Right cardiac atrium (tissue), 5 donors: ENCODE results near the gene ANKRD6. TPM values are rescaled to one million over a fixed set of nuclear protein-coding genes. Genes with fewer than 3 reads are reported as not detected.

Source experiments
- ATAC-seq, 2 donors: fragments of 200-7000 bp; cut with Tn5 transposase; one replicate each; pipeline versions ENCODE4 v1.8.0 to v1.9.1; 2020; ENCODE audit warnings: moderate library complexity in 2 of 2, mild to moderate bottlenecking in 1 of 2
- DNase-seq, 3 donors: peaks; one replicate each; pipeline ENCODE4 v3.0.0-alpha.2; 2020
- H3K27ac ChIP-seq: one replicate; pipeline ENCODE4 v1.5.1; 2013; ENCODE audit warnings: mild to moderate bottlenecking, low read length, control low read depth, moderate library complexity
- H3K27me3 ChIP-seq: one replicate; pipeline ENCODE4 v1.6.1; 2013; ENCODE audit not compliant: control insufficient read depth, insufficient read depth
- H3K4me1 ChIP-seq: one replicate; pipeline ENCODE4 v1.6.1; 2013; ENCODE audit warnings: low read length; ENCODE audit not compliant: control insufficient read depth, insufficient read depth
- H3K4me3 ChIP-seq: one replicate; pipeline ENCODE4 v1.5.1; 2013; ENCODE audit warnings: low read length, control low read depth
- H3K9me3 ChIP-seq: one replicate; pipeline ENCODE4 v1.6.1; 2013; ENCODE audit warnings: low read length; ENCODE audit not compliant: control insufficient read depth
- WGBS: extraction: QIAGEN DNeasy Blood & Tissue Kit; methylation state at CpG from one replicate; pipeline ENCODE4 v1.1.7; 2013; 5-methylcytosine and 5-hydroxymethylcytosine counted together
- intact Hi-C, 4 donors: fragments of 100-400 bp; cut with DNase I; formaldehyde crosslinking; loops; one replicate each; pipeline versions ENCODE4 v1.11.0 to v1.14.0; 2022 to 2023
- polyA plus RNA-seq: library from polyadenylated mRNA; stranded (reverse); fragments of 200-250 nt; gene quantifications from one replicate; pipeline ENCODE4 v1.2.3, GENCODE V29; 2013
- total RNA-seq, 4 donors: library from RNA; stranded (reverse); fragmentation: NEBNext Ultra II Directional; extraction: Animal tissue kit (Norgen Biotek cat#: 25700); gene quantifications; one replicate each; pipeline ENCODE4 v1.2.1, GENCODE V29; 2021
- donor health status: healthy with polysubstance abuse.
- donor health status: DM: no; HTN: yes; CAD: no.
- donor health status: DM: no; HTN: no; CAD: no.
- donor health status: DM: no; HTN: yes; CAD: no; lungs with severe emphysema.
- donor health status: DM: yes; HTN: yes; CAD: no.

Gene ANKRD6
- total and polyA plus RNA-seq, 5 donors: 6.7 to 22.8 (median 19.8) TPM

- Histone ChIP-seq H3K4me3 (no peak overlapping the region), H3K4me1 (peaks cover 3% of the 10 kb centered on the region), H3K27ac (no peak overlapping the region), H3K9me3 (no peaks in the 10 kb centered on the region), H3K27me3 (no peaks in the 10 kb centered on the region)
- intact Hi-C loops: loop anchor here in 1 of 4 donors (10.0 kb wide), 1 partner anchor 64 kb away; no protein-coding TSS in a partner anchor
- 68% methylated on average over 7 of the region's 7 CpGs for WGBS
- ATAC-seq: no peak
- DNase-seq: no peak
Observed at GRCh38 chr6:89680551-89680950, 247.6 kb downstream of the ANKRD6 start.

- intact Hi-C loops: loop anchor here in 1 of 4 donors (10.0 kb wide), 1 partner anchor 63 kb away; no protein-coding TSS in a partner anchor
- DNase-seq: no peak
- H3K9me3 ChIP-seq: no peaks in the 10 kb centered on the region
- H3K27ac ChIP-seq: no peak overlapping the region
- H3K27me3 ChIP-seq: no peaks in the 10 kb centered on the region
- WGBS: 96% methylated on average over 10 of the region's 10 CpGs
- no peak for ATAC-seq
- H3K4me1 ChIP-seq: peaks cover 3% of the 10 kb centered on the region
- no peak overlapping the region for H3K4me3 ChIP-seq
Observed at GRCh38 chr6:89681983-89682564, 249.1 kb downstream of the ANKRD6 start.

- DNase-seq (no peak), ATAC-seq (no peak)
- Histone ChIP-seq H3K4me3 (no peak overlapping the region), H3K9me3 (no peaks in the 10 kb centered on the region), H3K4me1 (peaks cover 3% of the 10 kb centered on the region), H3K27me3 (no peaks in the 10 kb centered on the region), H3K27ac (no peak overlapping the region)
- intact Hi-C loops: loop anchor here in 1 of 4 donors (10.0 kb wide), 1 partner anchor 62 kb away; no protein-coding TSS in a partner anchor
- 89% methylated on average over 1 of the region's 1 CpG for WGBS
Observed at GRCh38 chr6:89682991-89683390, 250.0 kb downstream of the ANKRD6 start.

Other genes starting within 250 kb of the ANKRD6 start
- not detected for gene GABRR1, start 215.8 kb upstream of the ANKRD6 start, total RNA-seq
- gene GABRR1, start 215.8 kb upstream of the ANKRD6 start, polyA plus RNA-seq: not detected
- under 1 TPM; 0.26 to 0.81 (median 0.38) TPM for gene GABRR2, start 117.9 kb upstream of the ANKRD6 start, total RNA-seq
- 0.38 TPM for gene GABRR2, start 117.9 kb upstream of the ANKRD6 start, polyA plus RNA-seq
- 10 to 100 TPM; 13.8 to 23.6 (median 15.9) TPM for gene UBE2J1, start 80.4 kb upstream of the ANKRD6 start, total RNA-seq
- gene UBE2J1, start 80.4 kb upstream of the ANKRD6 start, polyA plus RNA-seq: 12.0 TPM
- 100 to 1,000 TPM in 3 of 4 donors, 10 to 100 TPM in 1; 92.2 to 154 (median 126) TPM for gene RRAGD, start 20.9 kb upstream of the ANKRD6 start, total RNA-seq
- 57.2 TPM for gene RRAGD, start 20.9 kb upstream of the ANKRD6 start, polyA plus RNA-seq
- 10 to 100 TPM; 38.0 to 48.7 (median 41.7) TPM for gene LYRM2, start 205.6 kb downstream of the ANKRD6 start, total RNA-seq
- 25.9 TPM for gene LYRM2, start 205.6 kb downstream of the ANKRD6 start, polyA plus RNA-seq